Breast epithelium (tissue), 3 donors: ENCODE data around the gene ARID1A.

Experiments used
- POLR2A ChIP-seq: fragments of 450-650 bp; IDR thresholded peaks from one replicate; pipeline ENCODE4 v1.6.1; 2016; ENCODE audit warnings: antibody characterized with exemption, mild to moderate bottlenecking, moderate library complexity
- TF ChIP-seq, protein P1 (sequence below), 3 donors: fragments of 450-650 bp; IDR thresholded peaks; one replicate each; pipeline ENCODE4 v1.5.1; 2016 to 2017; ENCODE audit warnings: antibody characterized with exemption in 3 of 3, mild to moderate bottlenecking in 3 of 3, moderate library complexity in 3 of 3

DNA sequence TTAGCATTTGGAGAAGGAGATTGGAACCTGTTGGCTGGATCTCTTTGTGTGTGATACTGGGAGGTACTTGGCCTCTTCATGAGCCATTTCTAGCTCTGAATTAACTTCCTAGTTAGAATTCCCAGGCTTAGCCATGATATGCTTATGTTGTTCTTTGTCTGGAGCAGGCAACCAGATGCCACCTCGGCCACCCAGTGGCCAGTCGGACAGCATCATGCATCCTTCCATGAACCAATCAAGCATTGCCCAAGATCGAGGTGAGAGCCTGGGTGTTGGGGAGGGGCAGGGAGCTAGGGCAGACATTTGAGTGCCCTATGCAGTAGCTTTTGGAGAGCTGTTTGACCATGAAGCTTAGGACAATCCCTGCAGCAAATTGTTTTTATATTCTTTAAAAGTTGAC, 65.4 kb downstream of the ARID1A start:
- TF ChIP-seq, protein P1, sequence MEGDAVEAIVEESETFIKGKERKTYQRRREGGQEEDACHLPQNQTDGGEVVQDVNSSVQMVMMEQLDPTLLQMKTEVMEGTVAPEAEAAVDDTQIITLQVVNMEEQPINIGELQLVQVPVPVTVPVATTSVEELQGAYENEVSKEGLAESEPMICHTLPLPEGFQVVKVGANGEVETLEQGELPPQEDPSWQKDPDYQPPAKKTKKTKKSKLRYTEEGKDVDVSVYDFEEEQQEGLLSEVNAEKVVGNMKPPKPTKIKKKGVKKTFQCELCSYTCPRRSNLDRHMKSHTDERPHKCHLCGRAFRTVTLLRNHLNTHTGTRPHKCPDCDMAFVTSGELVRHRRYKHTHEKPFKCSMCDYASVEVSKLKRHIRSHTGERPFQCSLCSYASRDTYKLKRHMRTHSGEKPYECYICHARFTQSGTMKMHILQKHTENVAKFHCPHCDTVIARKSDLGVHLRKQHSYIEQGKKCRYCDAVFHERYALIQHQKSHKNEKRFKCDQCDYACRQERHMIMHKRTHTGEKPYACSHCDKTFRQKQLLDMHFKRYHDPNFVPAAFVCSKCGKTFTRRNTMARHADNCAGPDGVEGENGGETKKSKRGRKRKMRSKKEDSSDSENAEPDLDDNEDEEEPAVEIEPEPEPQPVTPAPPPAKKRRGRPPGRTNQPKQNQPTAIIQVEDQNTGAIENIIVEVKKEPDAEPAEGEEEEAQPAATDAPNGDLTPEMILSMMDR (IDR thresholded peaks at IDR 0.05): no peak
- TF ChIP-seq POLR2A: no peak
